ENCODE measurements around the gene PIP5K1B. TPM values are rescaled to one million over a fixed set of nuclear protein-coding genes. Genes with fewer than 3 reads are reported as not detected.
"Not testable (repeated sequence)": the region's sequence is repeated elsewhere in the genome, so short reads cannot be mapped to it uniquely, and the experiment has no call there.

PIP5K1B gene
- total RNA-seq, 1 experiment from 2014 or later = 0.16 TPM

DNA sequence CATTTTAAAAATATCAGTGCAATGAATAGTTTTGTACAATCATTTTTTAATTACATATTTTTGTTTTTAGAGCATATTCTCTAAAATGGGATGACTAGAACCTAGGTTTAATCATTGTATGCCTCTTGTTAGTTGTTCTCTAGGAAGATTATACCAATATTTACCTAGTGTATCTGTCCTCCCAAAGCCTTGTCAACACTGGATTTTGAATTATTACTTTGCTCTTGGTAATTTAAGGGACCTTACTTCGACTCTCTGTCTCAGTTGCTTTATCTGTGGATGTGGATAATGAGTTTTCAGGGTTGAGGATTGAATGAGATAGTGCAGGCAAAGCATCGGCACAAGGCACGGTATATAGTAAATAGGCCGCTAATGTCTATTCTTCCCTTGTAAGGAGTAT is 10.9 kb upstream of the PIP5K1B start:
- BruUV-seq (replicated peaks) = no TSS peak
- Mint-ChIP-seq H3K36me3 (ENCODE audit: insufficient read depth, unreplicated experiment) (no peaks in the 10 kb centered on the region), H3K4me1 (ENCODE audit: insufficient read depth, unreplicated experiment) (no peaks in the 10 kb centered on the region), H3K27ac (ENCODE audit: low read depth, unreplicated experiment) (no peak overlapping the region), H3K27me3 (ENCODE audit: insufficient read depth, unreplicated experiment) (peaks cover 73% of the 10 kb centered on the region), H3K4me3 (ENCODE audit: unreplicated experiment) (no peak overlapping the region), H3K9me3 (ENCODE audit: unreplicated experiment) (no peaks in the 10 kb centered on the region)
- ChIA-PET POLR2A (no interaction called here), CTCF (interaction anchor here (0.6 kb wide), 2 partner anchors 19 to 136 kb away, joined by 3 read pairs; no protein-coding TSS in a partner anchor)
- TF ChIP-seq, protein P1, sequence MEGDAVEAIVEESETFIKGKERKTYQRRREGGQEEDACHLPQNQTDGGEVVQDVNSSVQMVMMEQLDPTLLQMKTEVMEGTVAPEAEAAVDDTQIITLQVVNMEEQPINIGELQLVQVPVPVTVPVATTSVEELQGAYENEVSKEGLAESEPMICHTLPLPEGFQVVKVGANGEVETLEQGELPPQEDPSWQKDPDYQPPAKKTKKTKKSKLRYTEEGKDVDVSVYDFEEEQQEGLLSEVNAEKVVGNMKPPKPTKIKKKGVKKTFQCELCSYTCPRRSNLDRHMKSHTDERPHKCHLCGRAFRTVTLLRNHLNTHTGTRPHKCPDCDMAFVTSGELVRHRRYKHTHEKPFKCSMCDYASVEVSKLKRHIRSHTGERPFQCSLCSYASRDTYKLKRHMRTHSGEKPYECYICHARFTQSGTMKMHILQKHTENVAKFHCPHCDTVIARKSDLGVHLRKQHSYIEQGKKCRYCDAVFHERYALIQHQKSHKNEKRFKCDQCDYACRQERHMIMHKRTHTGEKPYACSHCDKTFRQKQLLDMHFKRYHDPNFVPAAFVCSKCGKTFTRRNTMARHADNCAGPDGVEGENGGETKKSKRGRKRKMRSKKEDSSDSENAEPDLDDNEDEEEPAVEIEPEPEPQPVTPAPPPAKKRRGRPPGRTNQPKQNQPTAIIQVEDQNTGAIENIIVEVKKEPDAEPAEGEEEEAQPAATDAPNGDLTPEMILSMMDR (IDR thresholded peaks at IDR 0.05; ENCODE audit: unreplicated experiment) = no peak
- DNase-seq (ENCODE audit: unreplicated experiment) = no peak
- intact Hi-C loops (cut with micrococcal nuclease) = no loop called here

DNA sequence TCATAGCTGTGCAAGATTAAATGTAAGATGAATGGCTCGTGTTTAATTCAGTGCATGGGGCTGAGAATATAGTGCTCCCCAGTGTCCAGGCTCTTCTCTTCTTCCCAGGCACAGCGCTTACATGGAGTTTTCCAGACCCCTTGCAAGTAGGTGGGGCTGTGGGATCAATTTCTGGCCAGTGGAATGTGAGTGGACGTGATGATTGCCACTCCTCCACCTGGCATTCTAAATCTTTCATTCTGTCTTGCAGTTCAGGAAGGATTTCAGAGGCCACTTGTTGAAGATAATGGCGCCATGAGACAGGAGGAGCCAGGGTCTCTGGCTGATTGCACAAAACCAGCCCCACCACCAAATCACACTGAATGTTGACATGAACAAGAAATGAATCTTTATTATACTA is 7.2 kb upstream of the PIP5K1B start:
- Mint-ChIP-seq H3K4me3 (ENCODE audit: unreplicated experiment) (no peak overlapping the region), H3K27ac (ENCODE audit: low read depth, unreplicated experiment) (no peak overlapping the region), H3K9me3 (ENCODE audit: unreplicated experiment) (no peaks in the 10 kb centered on the region), H3K4me1 (ENCODE audit: insufficient read depth, unreplicated experiment) (no peaks in the 10 kb centered on the region), H3K36me3 (ENCODE audit: insufficient read depth, unreplicated experiment) (no peaks in the 10 kb centered on the region), H3K27me3 (ENCODE audit: insufficient read depth, unreplicated experiment) (peaks cover 77% of the 10 kb centered on the region)
- no peak for DNase-seq (ENCODE audit: unreplicated experiment)
- TF ChIP-seq, protein P1 (IDR thresholded peaks at IDR 0.05; ENCODE audit: unreplicated experiment) = no peak
- POLR2A ChIA-PET = interaction anchor here (0.6 kb wide), 1 partner anchor 17 kb away, joined by 3 read pairs; no protein-coding TSS in a partner anchor
- BruUV-seq (replicated peaks) = no TSS peak
- intact Hi-C loops (cut with micrococcal nuclease) = no loop called here
- CTCF ChIA-PET = interaction anchor here (0.7 to 1.1 kb wide), 2 partner anchors 143 to 252 kb away, joined by 3 read pairs; no protein-coding TSS in a partner anchor

DNA sequence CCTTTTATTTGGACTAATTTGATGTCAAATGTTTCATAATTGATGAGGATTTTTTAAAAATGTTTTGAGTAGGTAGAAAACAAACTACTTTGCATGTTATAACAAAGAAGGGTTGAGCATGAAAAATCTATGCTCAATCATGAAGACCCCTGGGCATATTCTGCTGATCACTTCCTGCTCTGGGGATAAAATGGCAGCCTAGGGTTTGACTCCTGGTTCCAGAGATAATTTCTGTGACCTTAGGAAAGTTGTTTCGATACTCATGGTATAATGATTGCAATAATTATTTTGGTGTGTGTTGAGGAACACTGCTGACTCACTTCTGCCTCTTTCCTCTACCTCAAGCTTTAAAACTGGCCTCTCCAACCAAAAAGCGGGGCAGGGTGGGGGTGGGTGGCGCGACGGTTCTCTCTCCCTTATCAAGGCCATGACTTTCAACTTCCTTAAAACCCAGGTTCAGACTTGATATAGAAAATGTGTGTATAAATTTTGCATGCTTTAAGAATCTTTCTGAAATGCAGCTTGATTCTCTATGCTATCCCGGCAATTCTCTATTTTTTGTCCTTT is 6.0 kb upstream of the PIP5K1B start:
- intact Hi-C loops (cut with micrococcal nuclease) = no loop called here
- BruUV-seq (replicated peaks) = no TSS peak
- Mint-ChIP-seq H3K4me1 (ENCODE audit: insufficient read depth, unreplicated experiment) (no peaks in the 10 kb centered on the region), H3K9me3 (ENCODE audit: unreplicated experiment) (no peaks in the 10 kb centered on the region), H3K27ac (ENCODE audit: low read depth, unreplicated experiment) (no peak overlapping the region), H3K27me3 (ENCODE audit: insufficient read depth, unreplicated experiment) (peaks cover 77% of the 10 kb centered on the region), H3K4me3 (ENCODE audit: unreplicated experiment) (no peak overlapping the region), H3K36me3 (ENCODE audit: insufficient read depth, unreplicated experiment) (no peaks in the 10 kb centered on the region)
- TF ChIP-seq, protein P1 (IDR thresholded peaks at IDR 0.05; ENCODE audit: unreplicated experiment) = no peak
- ChIA-PET CTCF (interaction anchor here (0.7 to 1.1 kb wide), 2 partner anchors 251 to 446 kb away, joined by 3 read pairs; no protein-coding TSS in a partner anchor), POLR2A (interaction anchor here (0.7 kb wide), 1 partner anchor 40 kb away, joined by 3 read pairs; no protein-coding TSS in a partner anchor)
- no peak for DNase-seq (ENCODE audit: unreplicated experiment)

DNA sequence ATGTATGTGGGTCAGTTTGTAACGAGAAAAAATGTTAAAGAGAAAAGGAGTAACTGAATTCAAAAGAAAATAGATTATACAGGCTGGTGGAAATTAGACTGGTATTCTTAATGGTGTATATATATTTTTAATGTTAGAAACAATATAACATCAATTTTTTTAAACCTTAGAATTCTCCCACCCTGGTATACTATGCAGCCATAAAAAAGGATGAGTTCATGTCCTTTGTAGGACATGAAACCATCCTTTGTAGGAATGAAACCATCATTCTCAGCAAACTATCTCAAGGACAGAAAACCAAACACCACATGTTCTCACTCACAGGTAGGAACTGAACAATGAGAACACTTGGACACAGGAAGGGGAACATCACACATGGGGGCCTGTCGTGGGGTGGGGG is 5.4 kb upstream of the PIP5K1B start:
- H3K4me3 Mint-ChIP-seq (ENCODE audit: unreplicated experiment); BruUV-seq (replicated peaks); DNase-seq (ENCODE audit: unreplicated experiment); CTCF ChIA-PET; POLR2A ChIA-PET; H3K4me1 Mint-ChIP-seq (ENCODE audit: insufficient read depth, unreplicated experiment); H3K36me3 Mint-ChIP-seq (ENCODE audit: insufficient read depth, unreplicated experiment); H3K9me3 Mint-ChIP-seq (ENCODE audit: unreplicated experiment); H3K27ac Mint-ChIP-seq (ENCODE audit: low read depth, unreplicated experiment); intact Hi-C loops (cut with micrococcal nuclease): not testable (repeated sequence)
- H3K27me3 Mint-ChIP-seq (ENCODE audit: insufficient read depth, unreplicated experiment) = peaks cover 77% of the 10 kb centered on the region

Measured in MCF 10A (cell line).